HG03066 (cell line): Measurements from ENCODE around the gene RTL9.
"Not testable (repeated sequence)": the region's sequence is repeated elsewhere in the genome, so short reads cannot be mapped to it uniquely, and the experiment has no call there.

Source experiments
- ATAC-seq: cut with Tn5 transposase; IDR thresholded peaks from one replicate; pipeline ENCODE4 v1.9.1; 2021; ENCODE audit warnings: low read depth; ENCODE audit not compliant: unreplicated experiment

The RTL9 gene

GRCh38 chrX:110358548-110358947, at the start of gene RTL9:
Gene RTL9, plus strand, starts transcription at chrX:110358848. Its CDS starts 91,770 bp downstream, at chrX:110450618.
- ATAC-seq, result no peak

GRCh38 chrX:110310000-110310790, 48.5 kb upstream of the RTL9 start:
- no peak for ATAC-seq

GRCh38 chrX:110310896-110311295, 47.8 kb upstream of the RTL9 start:
- ATAC-seq, result peak; percentile 75

- no peak for ATAC-seq
Observed at GRCh38 chrX:110311437-110312230, 47.0 kb upstream of the RTL9 start.

DNA sequence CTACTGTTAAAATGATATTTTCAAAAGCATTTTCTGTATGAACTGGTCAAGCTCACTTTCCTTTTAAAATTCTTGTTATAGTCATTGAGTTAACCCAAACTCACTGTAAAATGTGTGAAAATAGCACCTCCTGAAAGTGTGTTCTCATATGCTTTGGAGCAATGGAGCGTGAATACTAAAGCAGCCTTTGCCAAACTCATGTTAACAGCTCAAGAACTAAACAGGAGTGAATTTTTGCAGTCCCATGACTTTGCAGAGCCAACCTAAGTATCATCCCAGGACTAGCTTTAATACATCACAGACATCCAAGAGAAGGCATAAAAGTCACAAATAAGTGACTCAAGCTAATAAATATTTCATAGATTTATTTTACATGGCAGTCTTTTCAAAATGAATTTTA, 43.1 kb upstream of the RTL9 start:
- ATAC-seq, result peak; percentile 30

GRCh38 chrX:110316351-110317060, 42.1 kb upstream of the RTL9 start:
- ATAC-seq, result no peak

DNA sequence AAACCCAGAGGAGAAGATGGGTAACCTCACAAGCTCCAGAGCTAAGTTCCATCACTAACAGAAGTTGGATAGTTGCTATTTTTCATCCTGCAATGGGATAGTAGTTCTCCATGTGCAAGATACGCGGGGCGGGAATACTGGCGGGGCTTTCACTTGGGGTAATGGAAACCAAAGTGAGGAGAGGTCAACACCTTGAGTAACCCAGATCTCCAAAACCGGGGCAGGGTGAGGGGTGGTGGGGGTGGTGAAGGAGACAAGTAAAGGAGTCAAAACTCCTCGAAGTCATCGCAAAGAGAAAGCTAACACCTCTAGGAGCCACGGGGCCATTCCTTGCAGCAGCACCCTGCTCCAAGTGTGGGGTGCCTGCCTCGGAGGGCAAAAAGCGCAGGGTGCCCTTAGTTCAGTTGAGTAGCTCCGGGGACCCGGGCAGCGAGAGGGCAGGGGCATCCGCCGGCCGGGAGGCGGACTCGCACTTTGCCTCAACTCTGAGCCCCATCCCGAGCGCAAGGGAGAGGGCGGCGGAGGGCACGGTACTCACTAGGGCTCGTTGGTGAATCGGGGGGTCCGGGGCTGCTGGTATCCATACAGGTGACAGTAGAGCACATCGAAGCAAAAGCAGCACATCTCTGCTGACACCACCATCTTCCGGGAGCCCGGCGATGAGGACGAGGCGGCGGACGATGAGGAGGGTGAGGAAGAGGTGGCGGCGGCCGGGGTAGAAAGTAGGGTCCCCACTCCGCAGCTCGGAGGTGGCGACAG, 41.4 kb upstream of the RTL9 start:
- ATAC-seq, result peak; percentile 16

GRCh38 chrX:110317820-110318663, 40.6 kb upstream of the RTL9 start, which contains the start of gene AMMECR1:
Gene AMMECR1, minus strand, starts transcription at chrX:110318085. Its CDS starts 14 bp downstream, at chrX:110318071.
- ATAC-seq, result peak; percentile 68

DNA sequence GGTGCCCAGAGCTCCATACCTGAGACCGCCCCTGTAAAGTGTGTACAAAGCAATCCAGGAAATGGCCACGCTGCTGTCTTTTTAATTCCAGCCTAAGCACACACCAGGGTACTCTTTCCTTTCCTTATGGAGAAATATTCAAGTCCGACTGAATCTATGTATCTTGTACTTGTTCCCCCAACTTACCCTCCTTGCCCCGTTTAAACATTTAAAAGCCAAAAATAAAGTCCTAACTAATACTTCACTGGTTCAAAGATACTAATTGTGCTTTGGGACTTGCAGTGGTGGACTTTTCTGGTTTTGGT, 40.0 kb upstream of the RTL9 start:
- ATAC-seq, result no peak

- ATAC-seq, result no peak
Observed at GRCh38 chrX:110320381-110320987, 38.2 kb upstream of the RTL9 start.

GRCh38 chrX:110321081-110321480, 37.6 kb upstream of the RTL9 start:
- no peak for ATAC-seq

GRCh38 chrX:110321670-110322069, 37.0 kb upstream of the RTL9 start:
- ATAC-seq, result no peak

- ATAC-seq, result no peak
Observed at GRCh38 chrX:110322603-110323002, 36.0 kb upstream of the RTL9 start.

- ATAC-seq, result no peak
Observed at GRCh38 chrX:110326712-110327111, 31.9 kb upstream of the RTL9 start.

DNA sequence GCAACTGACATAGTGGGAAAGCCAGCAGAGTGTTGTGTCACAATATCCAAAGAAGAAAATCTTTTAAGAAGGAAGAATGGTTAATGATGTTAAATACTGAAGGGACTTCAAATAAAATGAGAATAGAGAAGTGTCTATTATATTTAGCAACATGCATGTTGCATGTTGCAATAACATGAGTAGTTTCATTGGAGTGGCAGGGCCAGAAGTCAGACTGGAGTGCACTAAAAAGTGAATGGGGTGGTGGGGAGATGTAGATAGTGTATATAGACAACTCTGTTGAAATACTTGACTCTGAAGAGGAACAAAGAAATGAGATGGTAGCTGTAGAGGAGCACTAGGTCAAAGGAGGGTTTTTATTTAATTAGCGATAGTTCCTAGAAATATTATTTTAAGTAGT, 31.3 kb upstream of the RTL9 start:
- no peak for ATAC-seq

- ATAC-seq, result not testable (repeated sequence)
Observed at GRCh38 chrX:110328613-110329012, 30.0 kb upstream of the RTL9 start.

- ATAC-seq, result no peak
Observed at GRCh38 chrX:110331444-110332030, 27.1 kb upstream of the RTL9 start.

- not testable (repeated sequence) for ATAC-seq
Observed at GRCh38 chrX:110333458-110333857, 25.2 kb upstream of the RTL9 start.

DNA sequence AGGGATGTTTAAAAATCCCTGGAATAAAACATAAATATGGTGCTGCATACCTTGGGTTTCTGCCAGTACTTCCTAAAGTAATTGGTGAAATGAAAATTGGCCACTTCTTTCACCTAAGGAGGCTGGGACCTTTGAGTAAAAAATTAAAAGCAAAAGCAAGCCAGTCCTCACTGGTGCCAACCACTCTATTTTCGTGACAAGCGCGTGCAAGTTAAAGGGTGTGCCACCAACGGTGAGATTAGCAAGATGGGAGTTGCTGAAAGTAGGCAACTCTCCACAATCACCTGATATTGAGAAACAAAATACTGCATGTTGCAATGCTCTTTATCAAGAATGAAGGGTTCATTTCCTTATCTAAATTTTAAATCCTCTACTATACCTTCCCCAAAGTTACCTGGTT, 19.7 kb upstream of the RTL9 start:
- no peak for ATAC-seq
